Measurements from ENCODE around the gene XIST.

DNA sequence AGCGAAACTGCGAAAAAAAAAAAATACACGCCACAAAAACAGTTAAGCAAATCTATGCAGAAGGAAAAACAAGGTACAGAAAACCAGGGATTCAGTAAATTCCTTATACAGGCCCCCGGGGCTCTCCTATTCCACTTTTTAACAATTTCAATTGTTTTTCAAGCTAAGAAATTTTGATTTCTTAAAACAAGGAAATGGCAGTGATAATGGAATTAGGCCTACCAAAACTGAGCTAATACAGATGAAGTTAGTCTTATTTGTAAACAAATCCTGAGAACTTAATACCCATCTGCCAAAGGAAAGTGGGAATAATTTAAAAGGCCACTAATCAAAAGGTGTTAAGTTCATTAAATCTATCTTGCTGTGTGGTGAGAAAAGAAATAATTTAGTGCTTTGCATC lies 20.2 kb downstream of the XIST start:
- TF ChIP-seq, protein P1, sequence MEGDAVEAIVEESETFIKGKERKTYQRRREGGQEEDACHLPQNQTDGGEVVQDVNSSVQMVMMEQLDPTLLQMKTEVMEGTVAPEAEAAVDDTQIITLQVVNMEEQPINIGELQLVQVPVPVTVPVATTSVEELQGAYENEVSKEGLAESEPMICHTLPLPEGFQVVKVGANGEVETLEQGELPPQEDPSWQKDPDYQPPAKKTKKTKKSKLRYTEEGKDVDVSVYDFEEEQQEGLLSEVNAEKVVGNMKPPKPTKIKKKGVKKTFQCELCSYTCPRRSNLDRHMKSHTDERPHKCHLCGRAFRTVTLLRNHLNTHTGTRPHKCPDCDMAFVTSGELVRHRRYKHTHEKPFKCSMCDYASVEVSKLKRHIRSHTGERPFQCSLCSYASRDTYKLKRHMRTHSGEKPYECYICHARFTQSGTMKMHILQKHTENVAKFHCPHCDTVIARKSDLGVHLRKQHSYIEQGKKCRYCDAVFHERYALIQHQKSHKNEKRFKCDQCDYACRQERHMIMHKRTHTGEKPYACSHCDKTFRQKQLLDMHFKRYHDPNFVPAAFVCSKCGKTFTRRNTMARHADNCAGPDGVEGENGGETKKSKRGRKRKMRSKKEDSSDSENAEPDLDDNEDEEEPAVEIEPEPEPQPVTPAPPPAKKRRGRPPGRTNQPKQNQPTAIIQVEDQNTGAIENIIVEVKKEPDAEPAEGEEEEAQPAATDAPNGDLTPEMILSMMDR (IDR thresholded peaks at IDR 0.05; ENCODE audit: low read length) = no peak
- TF ChIP-seq EZH2 (IDR thresholded peaks at IDR 0.05; ENCODE audit: borderline replicate concordance, low read length) = no peak

Data from OCI-LY1 (cell line).